Esophagus muscularis mucosa (tissue), 4 donors: ENCODE measurements around the gene MYH11.

Experiments
- EP300 ChIP-seq: sonication (generic); formaldehyde crosslinking; IDR thresholded peaks from one replicate; pipeline ENCODE4 v1.6.1; 2017; ENCODE audit warnings: antibody characterized with exemption
- POLR2A ChIP-seq: fragments of 450-650 bp; IDR thresholded peaks from one replicate; pipeline ENCODE4 v1.6.1; 2017; ENCODE audit warnings: antibody characterized with exemption, moderate library complexity, mild to moderate bottlenecking, low read depth
- POLR2AphosphoS5 ChIP-seq, 2 donors: sonication (generic); formaldehyde crosslinking; IDR thresholded peaks; one replicate each; pipeline ENCODE4 v1.6.1; 2017; ENCODE audit warnings: antibody characterized with exemption in 2 of 2
- TF ChIP-seq, protein P1 (sequence below), 3 experiments: fragments of 200-600 bp in 2 of 3; fragments of 450-650 bp in 1 of 3; sonication (generic) in 2 of 3; IDR thresholded peaks; one replicate each; pipeline ENCODE4 v1.5.1; 2017 to 2019; ENCODE audit warnings: antibody characterized with exemption in 3 of 3, mild to moderate bottlenecking in 2 of 3, moderate library complexity in 1 of 3

- TF ChIP-seq EP300 (no peak), POLR2A (no peak), POLR2AphosphoS5 (IDR thresholded peaks at IDR 0.05) (peak in 1 of 2 donors; percentile 68)
- TF ChIP-seq, protein P1, sequence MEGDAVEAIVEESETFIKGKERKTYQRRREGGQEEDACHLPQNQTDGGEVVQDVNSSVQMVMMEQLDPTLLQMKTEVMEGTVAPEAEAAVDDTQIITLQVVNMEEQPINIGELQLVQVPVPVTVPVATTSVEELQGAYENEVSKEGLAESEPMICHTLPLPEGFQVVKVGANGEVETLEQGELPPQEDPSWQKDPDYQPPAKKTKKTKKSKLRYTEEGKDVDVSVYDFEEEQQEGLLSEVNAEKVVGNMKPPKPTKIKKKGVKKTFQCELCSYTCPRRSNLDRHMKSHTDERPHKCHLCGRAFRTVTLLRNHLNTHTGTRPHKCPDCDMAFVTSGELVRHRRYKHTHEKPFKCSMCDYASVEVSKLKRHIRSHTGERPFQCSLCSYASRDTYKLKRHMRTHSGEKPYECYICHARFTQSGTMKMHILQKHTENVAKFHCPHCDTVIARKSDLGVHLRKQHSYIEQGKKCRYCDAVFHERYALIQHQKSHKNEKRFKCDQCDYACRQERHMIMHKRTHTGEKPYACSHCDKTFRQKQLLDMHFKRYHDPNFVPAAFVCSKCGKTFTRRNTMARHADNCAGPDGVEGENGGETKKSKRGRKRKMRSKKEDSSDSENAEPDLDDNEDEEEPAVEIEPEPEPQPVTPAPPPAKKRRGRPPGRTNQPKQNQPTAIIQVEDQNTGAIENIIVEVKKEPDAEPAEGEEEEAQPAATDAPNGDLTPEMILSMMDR (IDR thresholded peaks at IDR 0.05): no peak
Measured at GRCh38 chr16:15749985-15750384, 106.8 kb downstream of the MYH11 start.
